Mucosa of descending colon (tissue), 3 donors: ENCODE data around the gene EDDM13. TPM values are rescaled to one million over a fixed set of nuclear protein-coding genes. Genes with fewer than 3 reads are reported as not detected.
A peak's percentile ranks its signal among the peaks of the same experiment; 100 is the strongest.
"Not testable (repeated sequence)": the region's sequence is repeated elsewhere in the genome, so short reads cannot be mapped to it uniquely, and the experiment has no call there.

Experiments
- ATAC-seq: fragments of 200-7000 bp; cut with Tn5 transposase; one replicate; pipeline ENCODE4 v1.9.1; 2020; ENCODE audit warnings: mild to moderate bottlenecking, moderate library complexity
- DNase-seq, 3 donors: peaks; one replicate each; pipeline ENCODE4 v3.0.0-alpha.2; 2020
- H3K36me3 ChIP-seq: fragments of 200-600 bp; one replicate; pipeline ENCODE4 v1.8.0; 2021; ENCODE audit warnings: low read depth, mild to moderate bottlenecking
- H3K4me1 ChIP-seq: fragments of 200-600 bp; one replicate; pipeline ENCODE4 v1.8.0; 2021; ENCODE audit warnings: low read depth, mild to moderate bottlenecking
- H3K4me3 ChIP-seq: fragments of 200-600 bp; one replicate; pipeline ENCODE4 v1.8.0; 2021; ENCODE audit warnings: mild to moderate bottlenecking
- H3K9me3 ChIP-seq: fragments of 200-600 bp; one replicate; pipeline ENCODE4 v1.8.0; 2021; ENCODE audit warnings: mild to moderate bottlenecking
- intact Hi-C, 2 donors: fragments of 100-400 bp; cut with DNase I in 1 of 2; cut with micrococcal nuclease in 1 of 2; formaldehyde crosslinking; loops; one replicate each; pipeline versions ENCODE4 v1.11.0 to v1.11.1; 2022; cut with DNase I, micrococcal nuclease
- total RNA-seq, 3 donors: library from RNA; stranded (reverse); fragmentation: NEBNext Ultra II Directional in 2 of 3; extraction: Animal tissue kit (Norgen Biotek cat#: 25700) in 2 of 3; gene quantifications; one replicate each; pipeline versions ENCODE4 v1.2.1 to v1.2.4, GENCODE V29; 2021 to 2023
- TF ChIP-seq, protein P1 (sequence below): fragments of 200-600 bp; IDR thresholded peaks from one replicate; pipeline ENCODE4 v1.8.0; 2022; ENCODE audit warnings: antibody characterized with exemption, mild to moderate bottlenecking
- donor health status: DM: no; HTN: no; CAD: no; lungs with moderate emphysema.
- donor health status: DM: no; HTN: no; CAD: no.
- donor health status: DM: no; HTN: yes; CAD: no.

EDDM13 gene
- total RNA-seq, 3 donors from 2014 or later, result not detected

DNA sequence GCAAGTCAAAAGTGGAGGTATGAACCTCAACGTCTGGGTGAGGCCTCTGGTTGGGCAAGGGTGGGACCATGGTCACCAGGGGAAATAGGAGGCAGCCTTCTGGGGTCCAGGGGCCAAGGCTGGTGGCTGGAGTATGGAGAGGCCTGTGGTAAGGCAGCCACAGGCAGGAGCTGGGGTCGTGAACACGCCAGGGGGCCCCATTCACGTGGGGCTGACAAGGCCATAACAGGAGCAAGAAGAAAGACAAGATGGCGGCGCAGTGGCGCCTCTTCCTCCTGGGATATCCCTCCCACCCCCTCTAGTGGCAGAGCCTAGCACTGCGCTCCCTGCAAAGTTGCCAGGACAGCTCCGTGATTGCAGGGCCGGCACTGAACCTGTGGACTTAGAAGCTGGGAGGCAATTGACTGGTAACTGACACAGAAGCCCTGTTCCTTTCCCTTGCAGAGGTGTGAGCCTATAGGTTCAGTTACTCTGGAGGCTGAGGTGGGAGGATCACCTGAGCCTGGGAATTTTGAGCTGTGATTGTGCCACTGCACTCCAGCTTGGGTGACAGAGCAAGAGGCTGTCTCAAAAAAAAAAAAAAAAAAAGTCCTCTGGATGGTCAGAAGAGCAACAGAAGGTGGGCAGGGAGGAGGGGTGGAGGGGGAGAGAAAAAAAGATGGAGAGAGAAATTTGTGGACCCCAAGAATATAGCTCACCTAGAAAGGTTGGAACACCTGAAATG lies 19.7 kb upstream of the EDDM13 start:
- intact Hi-C loops, result no loop called here
- ATAC-seq, result peak; percentile 98
- TF ChIP-seq, protein P1, sequence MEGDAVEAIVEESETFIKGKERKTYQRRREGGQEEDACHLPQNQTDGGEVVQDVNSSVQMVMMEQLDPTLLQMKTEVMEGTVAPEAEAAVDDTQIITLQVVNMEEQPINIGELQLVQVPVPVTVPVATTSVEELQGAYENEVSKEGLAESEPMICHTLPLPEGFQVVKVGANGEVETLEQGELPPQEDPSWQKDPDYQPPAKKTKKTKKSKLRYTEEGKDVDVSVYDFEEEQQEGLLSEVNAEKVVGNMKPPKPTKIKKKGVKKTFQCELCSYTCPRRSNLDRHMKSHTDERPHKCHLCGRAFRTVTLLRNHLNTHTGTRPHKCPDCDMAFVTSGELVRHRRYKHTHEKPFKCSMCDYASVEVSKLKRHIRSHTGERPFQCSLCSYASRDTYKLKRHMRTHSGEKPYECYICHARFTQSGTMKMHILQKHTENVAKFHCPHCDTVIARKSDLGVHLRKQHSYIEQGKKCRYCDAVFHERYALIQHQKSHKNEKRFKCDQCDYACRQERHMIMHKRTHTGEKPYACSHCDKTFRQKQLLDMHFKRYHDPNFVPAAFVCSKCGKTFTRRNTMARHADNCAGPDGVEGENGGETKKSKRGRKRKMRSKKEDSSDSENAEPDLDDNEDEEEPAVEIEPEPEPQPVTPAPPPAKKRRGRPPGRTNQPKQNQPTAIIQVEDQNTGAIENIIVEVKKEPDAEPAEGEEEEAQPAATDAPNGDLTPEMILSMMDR, result peak; percentile 88

DNA sequence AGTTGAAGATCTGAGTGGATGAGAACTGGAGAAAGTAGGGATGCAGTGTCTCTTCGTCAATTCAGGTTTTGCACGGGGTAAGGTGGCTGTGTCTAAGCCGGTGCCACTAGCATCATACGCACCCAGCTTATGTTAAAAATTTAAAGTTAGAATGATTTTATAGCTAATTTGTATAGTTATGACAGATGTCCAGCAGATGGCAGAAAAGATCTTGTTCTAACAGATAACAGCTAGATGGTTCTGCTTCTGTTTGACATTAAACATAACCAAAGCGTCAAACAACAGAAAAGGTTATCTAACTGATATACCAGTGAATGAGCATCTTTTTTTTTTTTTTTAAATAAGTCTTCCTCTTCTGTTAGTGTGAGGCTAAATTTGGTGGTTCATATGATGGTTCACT lies 18.8 kb upstream of the EDDM13 start:
- peak in 1 of 3 donors; percentile 19 for DNase-seq
- no peaks in the 10 kb centered on the region for H3K36me3 ChIP-seq
- no peaks in the 10 kb centered on the region for H3K9me3 ChIP-seq
- H3K4me1 ChIP-seq, result no peaks in the 10 kb centered on the region
- TF ChIP-seq, protein P1, result no peak
- no peak overlapping the region for H3K4me3 ChIP-seq
- intact Hi-C loops, result no loop called here
- peak; percentile 52 for ATAC-seq

More for the DNA sequence above, 19.7 kb upstream of the EDDM13 start:
- DNase-seq, result peak; percentile 80 to 91 (median 89)
- Histone ChIP-seq H3K9me3 (no peaks in the 10 kb centered on the region), H3K36me3 (no peaks in the 10 kb centered on the region), H3K4me3 (no peak overlapping the region), H3K4me1 (no peaks in the 10 kb centered on the region)

DNA sequence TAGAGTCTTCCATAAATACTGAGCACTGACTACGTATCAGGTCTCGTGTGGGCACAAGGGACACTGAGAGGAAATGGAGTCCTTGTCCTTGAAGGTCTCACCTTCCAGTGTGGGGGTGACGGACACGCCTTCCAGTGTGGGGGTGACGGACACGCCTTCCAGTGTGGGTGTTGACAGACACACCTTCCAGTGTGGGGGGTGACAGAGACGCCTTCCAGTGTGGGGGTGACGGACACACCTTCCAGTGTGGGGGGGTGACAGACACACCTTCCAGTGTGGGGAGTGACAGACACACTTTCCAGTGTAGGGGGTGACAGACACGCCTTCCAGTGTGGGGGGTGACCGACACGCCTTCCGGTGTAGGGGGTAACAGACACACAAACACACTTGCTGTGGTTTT lies 14.3 kb upstream of the EDDM13 start:
- Histone ChIP-seq H3K4me3 (no peak overlapping the region), H3K36me3 (no peaks in the 10 kb centered on the region), H3K9me3 (no peaks in the 10 kb centered on the region), H3K4me1 (no peaks in the 10 kb centered on the region)
- TF ChIP-seq, protein P1, result no peak
- no peak for DNase-seq
- intact Hi-C loops, result no loop called here
- no peak for ATAC-seq

DNA sequence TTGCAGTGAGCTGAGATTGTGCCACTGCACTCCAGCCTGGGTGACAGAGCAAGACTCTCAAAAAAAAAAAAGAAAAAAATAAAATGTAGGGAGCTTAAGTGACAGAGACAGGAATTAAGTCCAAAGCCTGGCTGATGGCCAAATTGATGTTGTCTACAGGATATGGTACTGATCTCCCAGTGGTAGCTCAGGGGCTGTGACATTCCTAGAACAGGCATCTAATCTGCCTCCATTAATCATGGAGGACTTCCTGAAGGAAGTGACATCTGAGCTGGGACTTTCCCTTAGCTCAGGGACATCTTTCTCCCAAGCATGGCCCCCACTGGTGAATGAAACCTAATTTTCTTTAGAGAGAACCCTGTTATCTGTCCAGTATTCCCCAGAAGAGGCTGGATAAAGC lies 11.4 kb upstream of the EDDM13 start:
- ATAC-seq, result no peak
- intact Hi-C loops, result no loop called here
- Histone ChIP-seq H3K36me3 (no peaks in the 10 kb centered on the region), H3K9me3 (no peaks in the 10 kb centered on the region), H3K4me3 (no peak overlapping the region), H3K4me1 (no peaks in the 10 kb centered on the region)
- TF ChIP-seq, protein P1, result no peak
- DNase-seq, result no peak

DNA sequence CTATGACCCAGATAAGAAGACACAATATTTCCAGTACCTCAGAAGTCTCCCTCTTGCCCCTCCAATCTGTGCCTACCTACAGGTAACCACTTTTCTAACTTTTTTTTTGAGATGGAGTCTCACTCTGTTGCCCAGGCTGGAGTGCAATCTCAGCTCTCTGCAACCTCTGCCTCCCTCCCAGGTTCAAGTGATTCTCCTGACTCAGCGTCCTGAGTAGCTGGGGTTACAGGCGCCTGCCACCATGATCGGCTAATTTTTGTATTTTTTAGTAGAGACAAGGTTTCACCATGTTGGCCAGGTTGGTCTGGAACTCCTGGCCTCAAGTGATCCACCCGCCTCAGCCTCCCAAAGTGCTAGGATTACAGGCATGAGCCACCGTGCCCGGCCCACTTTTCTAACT lies 10.6 kb upstream of the EDDM13 start:
- intact Hi-C loops, H3K4me1 ChIP-seq, H3K36me3 ChIP-seq, ATAC-seq, H3K4me3 ChIP-seq, DNase-seq, H3K9me3 ChIP-seq: not testable (repeated sequence)

DNA sequence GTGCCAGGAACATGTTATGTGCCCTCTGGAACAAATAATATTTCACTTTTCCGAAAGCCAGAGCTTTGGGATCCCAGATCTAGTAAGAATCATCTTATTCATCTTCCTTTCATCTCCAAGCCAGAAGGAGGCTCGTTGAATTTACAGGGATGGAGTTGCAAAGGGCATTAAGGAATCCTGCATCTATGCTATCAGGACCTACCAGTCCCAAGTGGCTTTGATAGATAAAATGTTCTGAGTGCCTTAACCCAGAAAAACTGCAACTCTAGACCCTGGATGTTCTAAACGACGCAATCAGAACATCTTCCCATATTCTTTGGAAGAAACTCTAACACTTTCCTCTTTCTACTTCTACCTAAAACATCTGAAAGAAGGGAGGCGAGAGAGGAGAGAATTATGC lies 9.2 kb upstream of the EDDM13 start:
- ATAC-seq (no peak), DNase-seq (no peak)
- Histone ChIP-seq H3K4me1 (no peaks in the 10 kb centered on the region), H3K36me3 (no peaks in the 10 kb centered on the region), H3K9me3 (no peaks in the 10 kb centered on the region), H3K4me3 (no peak overlapping the region)
- intact Hi-C loops, result no loop called here
- TF ChIP-seq, protein P1, result no peak
